Transverse colon (tissue), 4 donors: ENCODE measurements around the gene POLA2. TPM values are rescaled to one million over a fixed set of nuclear protein-coding genes. Genes with fewer than 3 reads are reported as not detected.

Experiments used
- DNase-seq: peaks from one replicate; pipeline ENCODE4 v3.0.0-alpha.2; 2019
- H3K27ac ChIP-seq, 4 donors: fragments of 200-600 bp; sonication (generic); 2 replicates each; pipeline ENCODE4 v1.5.1; 2016 to 2018; ENCODE audit warnings: inconsistent platforms in 4 of 4
- H3K27me3 ChIP-seq: fragments of 200-600 bp; sonication (generic); 2 replicates; pipeline ENCODE4 v1.5.1; 2017; ENCODE audit warnings: inconsistent platforms
- H3K36me3 ChIP-seq, 4 donors: fragments of 200-600 bp; sonication (generic); 2 replicates each; pipeline ENCODE4 v1.5.1; 2017 to 2019; ENCODE audit warnings: inconsistent platforms in 4 of 4
- H3K4me1 ChIP-seq, 4 donors: fragments of 200-600 bp; sonication (generic); 2 replicates each; pipeline ENCODE4 v1.5.1; 2017 to 2020; ENCODE audit warnings: inconsistent platforms in 4 of 4
- H3K4me3 ChIP-seq, 4 donors: fragments of 200-600 bp; sonication (generic); 1 replicate in 1 of 4; 2 replicates in 3 of 4; pipeline versions ENCODE4 v1.5.1 to v1.6.1; 2017 to 2019; ENCODE audit warnings: inconsistent platforms in 4 of 4
- H3K9me3 ChIP-seq, 2 donors: fragments of 200-600 bp; sonication (generic); 2 replicates each; pipeline ENCODE4 v1.5.1; 2017 to 2019; ENCODE audit warnings: inconsistent platforms in 2 of 2
- CTCF ChIP-seq, 5 experiments: fragments of 200-600 bp in 3 of 5; fragments of 450-650 bp in 2 of 5; sonication (generic) in 3 of 5; IDR thresholded peaks; 1 replicate in 2 of 5; 2 replicates in 3 of 5; pipeline ENCODE4 v1.5.1; 2016 to 2017; ENCODE audit warnings: antibody characterized with exemption in 5 of 5, inconsistent platforms in 3 of 5, mild to moderate bottlenecking in 2 of 5, moderate library complexity in 1 of 5
- EP300 ChIP-seq: sonication (generic); formaldehyde crosslinking; IDR thresholded peaks from one replicate; pipeline ENCODE4 v1.6.1; 2017; ENCODE audit warnings: antibody characterized with exemption, low read depth
- POLR2A ChIP-seq: fragments of 450-650 bp; IDR thresholded peaks from one replicate; pipeline ENCODE4 v1.6.1; 2016; ENCODE audit warnings: antibody characterized with exemption, mild to moderate bottlenecking, moderate library complexity
- POLR2AphosphoS5 ChIP-seq, 3 donors: sonication (generic); formaldehyde crosslinking; IDR thresholded peaks; one replicate each; pipeline ENCODE4 v1.6.1; 2016; ENCODE audit warnings: antibody characterized with exemption in 3 of 3
- WGBS, 2 donors: methylation state at CpG; one replicate each; pipeline ENCODE4 v1.1.5; 2018; ENCODE audit warnings: low coverage in 1 of 2; 5-methylcytosine and 5-hydroxymethylcytosine counted together
- in situ Hi-C, 4 donors: fragments of 200-750 bp; cut with MboI; loops; one replicate each; pipeline versions ENCODE4 v1.15.0 to v1.15.1; 2017; ENCODE audit warnings: low sequenced_read_pairs in 3 of 4, low pct_ligation_motif_present in 1 of 4, low pct_unique_long_range_greater_than_20kb in 1 of 4
- intact Hi-C: fragments of 100-400 bp; cut with DNase I; formaldehyde crosslinking; loops from one replicate; pipeline ENCODE4 v1.15.1; 2023; ENCODE audit warnings: low total_unique reads
- total RNA-seq, 4 donors: library from RNA; depleted of rRNA; stranded (reverse); fragments of >200 nt; gene quantifications; one replicate each; pipeline ENCODE4 v1.1.0, GENCODE V29; 2016

The POLA2 gene
- total RNA-seq, 4 donors from 2014 or later, result 3.0 to 17.5 (median 6.2) TPM

DNA sequence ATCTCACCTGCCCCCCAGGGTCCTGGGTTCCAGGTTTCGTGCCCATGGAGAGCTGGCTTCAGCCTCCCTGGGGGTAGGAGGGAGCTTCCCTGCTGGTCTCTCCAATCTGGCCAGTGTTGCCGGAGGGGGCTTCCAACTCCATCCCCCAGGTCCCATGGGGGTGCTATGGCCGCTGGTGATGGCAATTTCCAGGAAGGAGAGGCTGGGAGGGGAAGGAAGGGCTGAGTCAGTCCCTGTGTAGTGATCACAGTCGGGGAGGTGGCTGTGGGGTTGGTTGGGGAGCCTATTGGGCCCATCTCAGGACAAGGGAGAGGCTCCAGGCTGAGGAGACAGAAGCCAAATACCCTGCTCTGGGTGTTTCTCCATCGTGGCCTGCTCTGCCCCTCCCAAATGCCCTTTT lies 47.2 kb downstream of the POLA2 start:
- no peaks in the 10 kb centered on the region for H3K27me3 ChIP-seq
- H3K36me3 ChIP-seq, result no peaks in the 10 kb centered on the region
- intact Hi-C loops (no loop called here), in situ Hi-C loops (no loop called here)
- H3K4me3 ChIP-seq, result no peak overlapping the region
- WGBS, 2 donors, result 54% methylated on average over 5 of the region's 5 CpGs; no CpG with 5 or more reads in 1 of the 2 donors
- DNase-seq, result no peak
- H3K4me1 ChIP-seq, result peaks cover 31 to 69% (median 38%) of the 10 kb centered on the region in 4 donors
- TF ChIP-seq EP300 (no peak), POLR2A (no peak), CTCF (IDR thresholded peaks at IDR 0.05) (no peak)
- peak overlapping the region; percentile 2 to 45 (median 42) for H3K27ac ChIP-seq
- H3K9me3 ChIP-seq, result no peaks in the 10 kb centered on the region

- Histone ChIP-seq H3K4me1 (peaks cover 23 to 64% (median 37%) of the 10 kb centered on the region in 4 donors), H3K36me3 (no peaks in the 10 kb centered on the region), H3K27me3 (no peaks in the 10 kb centered on the region), H3K9me3 (no peaks in the 10 kb centered on the region), H3K27ac (peak overlapping the region in 2 of 4 donors; percentile 1 to 38), H3K4me3 (no peak overlapping the region)
- in situ Hi-C loops (loop anchor here in 1 of 4 donors (5.0 kb wide), 1 partner anchor 33 kb away; no protein-coding TSS in a partner anchor), intact Hi-C loops (no loop called here)
- 71% methylated on average over 10 of the region's 10 CpGs; no CpG with 5 or more reads in 1 of the 2 donors for WGBS, 2 donors
- peak; percentile 39 for DNase-seq
- TF ChIP-seq EP300 (no peak), POLR2AphosphoS5 (IDR thresholded peaks at IDR 0.05) (no peak), CTCF (IDR thresholded peaks at IDR 0.05) (no peak), POLR2A (no peak)
Observed at GRCh38 chr11:65310215-65310614, 48.5 kb downstream of the POLA2 start.

DNA sequence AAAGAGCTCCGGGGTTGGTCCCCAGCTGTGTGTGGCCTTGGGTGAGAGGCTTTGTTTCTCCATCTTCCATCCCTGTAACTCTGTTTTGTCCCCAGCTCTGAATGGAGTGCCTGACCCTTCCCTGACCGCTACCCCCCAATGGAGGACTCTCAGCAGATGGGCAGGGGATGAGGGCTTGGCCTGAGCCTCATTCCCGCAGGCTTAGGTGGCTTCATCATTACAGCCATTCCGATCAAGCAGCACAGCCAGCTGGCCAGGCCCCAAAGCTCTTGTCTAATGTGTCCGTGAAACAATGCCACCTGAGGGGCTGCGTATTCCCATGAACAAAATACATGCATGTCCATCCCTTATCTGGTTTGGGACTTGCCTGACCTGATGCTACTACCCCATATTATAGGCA lies 49.0 kb downstream of the POLA2 start:
- intact Hi-C loops, result no loop called here
- 78% methylated on average over 4 of the region's 6 CpGs; no CpG with 5 or more reads in 1 of the 2 donors for whole genome bisulfite sequencing, 2 donors
- Histone ChIP-seq H3K9me3 (no peaks in the 10 kb centered on the region), H3K4me3 (no peak overlapping the region), H3K36me3 (no peaks in the 10 kb centered on the region), H3K27me3 (no peaks in the 10 kb centered on the region), H3K4me1 (peaks cover 20 to 60% (median 35%) of the 10 kb centered on the region in 4 donors), H3K27ac (peak overlapping the region in 3 of 4 donors; percentile 1 to 39 (median 38))
- TF ChIP-seq POLR2AphosphoS5 (IDR thresholded peaks at IDR 0.05), result no peak
- TF ChIP-seq EP300, result no peak
- TF ChIP-seq CTCF (IDR thresholded peaks at IDR 0.05), result no peak
- no peak for TF ChIP-seq POLR2A
- in situ Hi-C loops, result loop anchor here in 1 of 4 donors (5.0 kb wide), 1 partner anchor 33 kb away; no protein-coding TSS in a partner anchor
- no peak for DNase-seq

- DNase-seq, result no peak
- 60 to 80% methylated on average over 1 to 3 of the region's 5 CpGs for WGBS, 2 donors
Observed at GRCh38 chr11:65311170-65311678, 49.5 kb downstream of the POLA2 start.

More at GRCh38 chr11:65311170-65311678, 49.5 kb downstream of the POLA2 start:
- no peak for TF ChIP-seq CTCF (IDR thresholded peaks at IDR 0.05)
- TF ChIP-seq EP300, result no peak
- no peak for TF ChIP-seq POLR2AphosphoS5 (IDR thresholded peaks at IDR 0.05)
- TF ChIP-seq POLR2A, result no peak
- Histone ChIP-seq H3K36me3 (no peaks in the 10 kb centered on the region), H3K4me1 (peaks cover 20 to 60% (median 37%) of the 10 kb centered on the region in 4 donors), H3K9me3 (no peaks in the 10 kb centered on the region), H3K4me3 (no peak overlapping the region), H3K27me3 (no peaks in the 10 kb centered on the region), H3K27ac (peak overlapping the region in 2 of 4 donors; percentile 38 to 39)
- intact Hi-C loops (no loop called here), in situ Hi-C loops (loop anchor here in 1 of 4 donors (5.0 kb wide), 1 partner anchor 34 kb away; no protein-coding TSS in a partner anchor)
